Astrocyte (in vitro differentiated cells and primary cell): ENCODE results near the gene TMEM98.

ENCODE experiments used
- CTCF ChIP-seq: IDR thresholded peaks from 2 replicates; pipeline ENCODE4 v1.5.1; 2011; ENCODE audit warnings: low read depth, mild to moderate bottlenecking, inconsistent platforms, low read length, moderate library complexity; ENCODE audit not compliant: insufficient read depth
- EZH2 ChIP-seq: IDR thresholded peaks from 2 replicates; pipeline ENCODE4 v1.6.1; 2012; ENCODE audit warnings: mild to moderate bottlenecking, low read length, inconsistent platforms; ENCODE audit not compliant: insufficient read depth

- peak; percentile 85 for TF ChIP-seq CTCF
- no peak for TF ChIP-seq EZH2
Observed at GRCh38 chr17:32936894-32937500, 9.0 kb downstream of the TMEM98 start.
